ENCODE results near the gene SIL1. TPM values are rescaled to one million over a fixed set of nuclear protein-coding genes. Genes with fewer than 3 reads are reported as not detected.

SIL1 gene
- total and polyA plus RNA-seq, 5 donors: 43.4 to 51.6 (median 43.7) TPM

- intact Hi-C loops (cut with DNase I): no loop called here
- Histone ChIP-seq H3K4me3 (ENCODE audit: low read length) (no peak overlapping the region), H3K4me1 (ENCODE audit: control insufficient read depth, insufficient read depth, low read length) (peaks cover 2% of the 10 kb centered on the region), H3K27me3 (ENCODE audit: control insufficient read depth, insufficient read depth) (no peaks in the 10 kb centered on the region), H3K9me3 (ENCODE audit: control insufficient read depth, low read length) (no peaks in the 10 kb centered on the region), H3K27ac (ENCODE audit: low read length) (no peak overlapping the region)
- ATAC-seq (no peak), DNase-seq (no peak)
- WGBS: 96% methylated on average over 1 of the region's 1 CpG
Measured at GRCh38 chr5:138905541-138905940, 292.6 kb downstream of the SIL1 start.

GRCh38 chr5:138903130-138903775, 294.9 kb downstream of the SIL1 start:
- 68% methylated on average over 10 of the region's 10 CpGs for WGBS
- Histone ChIP-seq H3K4me3 (ENCODE audit: low read length) (no peak overlapping the region), H3K27ac (ENCODE audit: low read length) (no peak overlapping the region), H3K9me3 (ENCODE audit: control insufficient read depth, low read length) (no peaks in the 10 kb centered on the region), H3K4me1 (ENCODE audit: control insufficient read depth, insufficient read depth, low read length) (peaks cover 3% of the 10 kb centered on the region), H3K27me3 (ENCODE audit: control insufficient read depth, insufficient read depth) (no peaks in the 10 kb centered on the region)
- DNase-seq (no peak), ATAC-seq (peak in 1 of 2 donors; percentile 58)
- intact Hi-C loops (cut with DNase I): no loop called here

- 88% methylated on average over 2 of the region's 2 CpGs for WGBS
- no peak for DNase-seq
- Histone ChIP-seq H3K4me1 (ENCODE audit: control insufficient read depth, insufficient read depth, low read length) (peaks cover 3% of the 10 kb centered on the region), H3K4me3 (ENCODE audit: low read length) (no peak overlapping the region), H3K9me3 (ENCODE audit: control insufficient read depth, low read length) (no peaks in the 10 kb centered on the region), H3K27ac (ENCODE audit: low read length) (no peak overlapping the region), H3K27me3 (ENCODE audit: control insufficient read depth, insufficient read depth) (no peaks in the 10 kb centered on the region)
- ATAC-seq: no peak
- intact Hi-C loops (cut with DNase I): no loop called here
Measured at GRCh38 chr5:138901716-138902115, 296.5 kb downstream of the SIL1 start.

- 58% methylated on average over 6 of the region's 6 CpGs for WGBS
- Histone ChIP-seq H3K27me3 (ENCODE audit: control insufficient read depth, insufficient read depth) (no peaks in the 10 kb centered on the region), H3K27ac (ENCODE audit: low read length) (no peak overlapping the region), H3K4me1 (ENCODE audit: control insufficient read depth, insufficient read depth, low read length) (peaks cover 3% of the 10 kb centered on the region), H3K4me3 (ENCODE audit: low read length) (no peak overlapping the region), H3K9me3 (ENCODE audit: control insufficient read depth, low read length) (no peaks in the 10 kb centered on the region)
- ATAC-seq (peak in 1 of 2 donors; percentile 42), DNase-seq (no peak)
- intact Hi-C loops (cut with DNase I): no loop called here
Measured at GRCh38 chr5:138900281-138900965, 297.7 kb downstream of the SIL1 start.

- no peak overlapping the region for H3K4me3 ChIP-seq (ENCODE audit: low read length)
- peaks cover 3% of the 10 kb centered on the region for H3K4me1 ChIP-seq (ENCODE audit: control insufficient read depth, insufficient read depth, low read length)
- DNase-seq: no peak
- H3K27me3 ChIP-seq (ENCODE audit: control insufficient read depth, insufficient read depth): no peaks in the 10 kb centered on the region
- WGBS: 95% methylated on average over 2 of the region's 2 CpGs
- no peaks in the 10 kb centered on the region for H3K9me3 ChIP-seq (ENCODE audit: control insufficient read depth, low read length)
- ATAC-seq: no peak
- intact Hi-C loops (cut with DNase I): no loop called here
- H3K27ac ChIP-seq (ENCODE audit: low read length): no peak overlapping the region
Measured at GRCh38 chr5:138898742-138899141, 299.4 kb downstream of the SIL1 start.

- intact Hi-C loops (cut with DNase I): no loop called here
- Histone ChIP-seq H3K9me3 (ENCODE audit: control insufficient read depth, low read length) (no peaks in the 10 kb centered on the region), H3K27ac (ENCODE audit: low read length) (no peak overlapping the region), H3K27me3 (ENCODE audit: control insufficient read depth, insufficient read depth) (no peaks in the 10 kb centered on the region), H3K4me3 (ENCODE audit: low read length) (no peak overlapping the region), H3K4me1 (ENCODE audit: control insufficient read depth, insufficient read depth, low read length) (peaks cover 3% of the 10 kb centered on the region)
- ATAC-seq: no peak
- no peak for DNase-seq
- WGBS: 96% methylated on average over 1 of the region's 1 CpG
Measured at GRCh38 chr5:138898299-138898698, 299.9 kb downstream of the SIL1 start.

Other genes starting within 250 kb of the SIL1 start
- gene MATR3, start 95.4 kb upstream of the SIL1 start, total RNA-seq: 100 to 1,000 TPM; 144 to 162 (median 147) TPM
- gene MATR3, start 95.4 kb upstream of the SIL1 start, polyA plus RNA-seq: 151 TPM
- gene PAIP2, start 143.5 kb upstream of the SIL1 start, total RNA-seq: 100 to 1,000 TPM; 125 to 158 (median 142) TPM
- gene PAIP2, start 143.5 kb upstream of the SIL1 start, polyA plus RNA-seq: 183 TPM
- gene SLC23A1, start 184.9 kb upstream of the SIL1 start, total RNA-seq: not detected
- gene SLC23A1, start 184.9 kb upstream of the SIL1 start, polyA plus RNA-seq: 0.18 TPM
- gene MZB1, start 191.5 kb upstream of the SIL1 start, total RNA-seq: 1 to 10 TPM in 2 of 4 donors, under 1 TPM in 2; 0.70 to 1.8 (median 1.1) TPM
- 0.38 TPM for gene MZB1, start 191.5 kb upstream of the SIL1 start, polyA plus RNA-seq
- 10 to 100 TPM; 24.8 to 38.5 (median 33.0) TPM for gene PROB1, start 196.7 kb upstream of the SIL1 start, total RNA-seq
- gene PROB1, start 196.7 kb upstream of the SIL1 start, polyA plus RNA-seq: 22.2 TPM
- 10 to 100 TPM in 3 of 4 donors, 1 to 10 TPM in 1; 9.8 to 25.4 (median 14.4) TPM for gene SPATA24, start 205.7 kb upstream of the SIL1 start, total RNA-seq
- gene SPATA24, start 205.7 kb upstream of the SIL1 start, polyA plus RNA-seq: 34.6 TPM
- gene DNAJC18, start 241.2 kb upstream of the SIL1 start, total RNA-seq: 10 to 100 TPM; 14.0 to 24.9 (median 15.2) TPM
- gene DNAJC18, start 241.2 kb upstream of the SIL1 start, polyA plus RNA-seq: 5.6 TPM

All from right cardiac atrium (tissue), 5 donors.